IPS-20b (cell line): ENCODE results near the gene SAFB.
"Not testable (repeated sequence)": the region's sequence is repeated elsewhere in the genome, so short reads cannot be mapped to it uniquely, and the experiment has no call there.

Experiments used
- H3K27ac ChIP-seq: one replicate; pipeline ENCODE4 v1.5.1; 2013; ENCODE audit warnings: low read length
- H3K27me3 ChIP-seq: 2 replicates; pipeline ENCODE4 v1.6.1; 2013; ENCODE audit warnings: mild to moderate bottlenecking, low read length, inconsistent platforms; ENCODE audit not compliant: insufficient read depth
- H3K36me3 ChIP-seq: 2 replicates; pipeline ENCODE4 v1.6.1; 2013; ENCODE audit warnings: low read depth, mild to moderate bottlenecking, inconsistent platforms, low read length, moderate library complexity; ENCODE audit not compliant: insufficient read depth
- H3K4me1 ChIP-seq: 2 replicates; pipeline ENCODE4 v1.6.1; 2013; ENCODE audit warnings: mild to moderate bottlenecking, control low read depth, inconsistent platforms, low read length, moderate library complexity; ENCODE audit not compliant: insufficient read depth
- H3K4me3 ChIP-seq: 2 replicates; pipeline ENCODE4 v1.5.1; 2013; ENCODE audit warnings: mild to moderate bottlenecking, low read length, inconsistent platforms
- H3K9ac ChIP-seq: 2 replicates; pipeline ENCODE4 v1.6.1; 2013; ENCODE audit warnings: low read depth, mild to moderate bottlenecking, inconsistent platforms, low read length, moderate library complexity
- H3K9me3 ChIP-seq: 2 replicates; pipeline ENCODE4 v1.6.1; 2013; ENCODE audit warnings: mild to moderate bottlenecking, low read depth, low read length, inconsistent platforms; ENCODE audit not compliant: insufficient read depth

Gene SAFB

DNA sequence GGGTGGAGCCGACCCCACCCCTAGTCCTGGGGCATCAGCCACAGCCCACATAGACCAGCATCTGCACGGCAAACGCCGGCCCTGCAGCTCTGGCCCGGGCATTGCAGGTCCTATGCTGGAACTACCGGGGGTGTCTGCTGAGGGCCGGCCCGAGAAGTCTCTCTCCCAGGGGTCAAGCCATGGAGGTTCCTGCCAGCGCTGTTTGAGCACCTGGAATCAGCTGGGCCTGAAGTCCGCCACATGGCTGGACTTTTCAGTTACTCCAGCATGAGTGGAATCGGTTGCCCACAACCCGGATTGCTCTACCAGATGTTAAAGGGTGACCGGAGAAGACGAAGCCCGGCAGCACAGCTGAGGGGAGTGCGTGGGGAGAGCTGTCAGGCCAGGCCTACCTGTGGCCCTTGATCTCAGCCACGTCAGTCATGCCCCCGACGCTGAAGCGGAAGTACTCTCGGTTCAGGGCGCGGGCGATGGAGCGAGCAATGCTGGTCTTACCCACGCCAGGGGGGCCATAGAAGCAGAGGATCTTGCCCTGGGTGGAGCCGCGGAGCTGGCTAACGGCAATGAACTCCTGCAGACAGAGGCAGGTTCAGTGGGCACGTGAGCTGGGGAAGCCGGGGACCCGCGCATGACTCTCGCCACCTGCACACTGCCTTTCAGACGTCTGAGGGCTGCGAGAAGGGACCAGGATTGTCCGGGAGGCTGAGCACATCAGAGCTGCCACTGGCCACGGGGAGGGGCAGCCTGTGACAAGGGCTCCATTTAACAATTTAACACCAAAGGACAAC is 75.9 kb downstream of the SAFB start:
- Histone ChIP-seq H3K36me3 (peaks cover 76% of the 10 kb centered on the region), H3K27ac (no peak overlapping the region), H3K27me3 (no peaks in the 10 kb centered on the region), H3K4me1 (no peaks in the 10 kb centered on the region), H3K9me3 (no peaks in the 10 kb centered on the region), H3K9ac (no peak overlapping the region), H3K4me3 (no peak overlapping the region)

- peaks cover 76% of the 10 kb centered on the region for H3K36me3 ChIP-seq
- H3K27me3 ChIP-seq, result no peaks in the 10 kb centered on the region
- H3K4me1 ChIP-seq, result no peaks in the 10 kb centered on the region
- H3K9me3 ChIP-seq, result no peaks in the 10 kb centered on the region
- no peak overlapping the region for H3K9ac ChIP-seq
- H3K27ac ChIP-seq, result no peak overlapping the region
- no peak overlapping the region for H3K4me3 ChIP-seq
These were observed 77.7 kb downstream of the SAFB start for GRCh38 chr19:5700455-5701092.

GRCh38 chr19:5702053-5702410 is 79.1 kb downstream of the SAFB start:
- H3K9ac ChIP-seq, H3K9me3 ChIP-seq, H3K4me3 ChIP-seq, H3K27ac ChIP-seq, H3K27me3 ChIP-seq, H3K4me1 ChIP-seq: not testable (repeated sequence)
- peaks cover 76% of the 10 kb centered on the region for H3K36me3 ChIP-seq

GRCh38 chr19:5703819-5704818 is 81.2 kb downstream of the SAFB start:
- Histone ChIP-seq H3K4me1 (no peaks in the 10 kb centered on the region), H3K4me3 (no peak overlapping the region), H3K9ac (no peak overlapping the region), H3K36me3 (peaks cover 76% of the 10 kb centered on the region), H3K27ac (no peak overlapping the region), H3K27me3 (no peaks in the 10 kb centered on the region), H3K9me3 (no peaks in the 10 kb centered on the region)

GRCh38 chr19:5705552-5705951 is 82.7 kb downstream of the SAFB start:
- Histone ChIP-seq H3K27ac (no peak overlapping the region), H3K36me3 (peaks cover 70% of the 10 kb centered on the region), H3K9me3 (no peaks in the 10 kb centered on the region), H3K9ac (no peak overlapping the region), H3K27me3 (no peaks in the 10 kb centered on the region), H3K4me3 (no peak overlapping the region), H3K4me1 (no peaks in the 10 kb centered on the region)

DNA sequence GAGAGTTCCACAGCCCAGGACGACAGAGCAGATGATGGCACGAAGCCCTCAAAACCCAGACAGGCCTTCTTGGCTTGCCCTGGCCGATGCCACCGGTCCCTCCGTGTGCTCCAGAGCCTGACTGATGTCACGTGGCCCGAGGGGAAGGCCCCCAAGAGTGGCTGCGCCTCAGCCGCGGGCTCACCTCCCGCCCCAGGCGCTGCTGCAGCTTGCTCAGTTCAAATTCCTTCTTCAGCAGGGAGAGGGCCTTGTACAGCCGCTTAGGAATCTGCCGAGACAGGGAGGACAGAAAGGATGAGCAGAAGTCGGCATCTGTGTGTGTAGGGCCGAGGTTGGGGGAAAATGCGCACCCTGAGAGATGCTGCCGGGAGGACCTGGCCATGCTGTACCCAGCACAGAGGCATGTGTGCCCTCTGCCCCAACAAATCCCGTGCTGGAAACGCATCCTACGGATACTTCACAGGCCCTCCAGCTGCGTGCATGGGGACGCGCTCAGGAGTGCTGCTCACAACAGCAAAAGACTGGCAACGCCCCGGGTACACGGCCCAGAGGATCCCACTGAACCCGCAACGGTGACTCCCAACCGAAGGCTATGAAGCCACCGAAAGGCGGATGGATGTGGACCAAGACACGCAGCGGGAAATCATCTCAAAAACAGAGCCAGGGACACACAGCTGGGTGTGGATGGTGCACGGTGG is 84.1 kb downstream of the SAFB start:
- Histone ChIP-seq H3K27ac (no peak overlapping the region), H3K36me3 (peaks cover 78% of the 10 kb centered on the region), H3K27me3 (no peaks in the 10 kb centered on the region), H3K9me3 (no peaks in the 10 kb centered on the region), H3K4me3 (no peak overlapping the region), H3K4me1 (no peaks in the 10 kb centered on the region), H3K9ac (no peak overlapping the region)

GRCh38 chr19:5707576-5708575 is 85.0 kb downstream of the SAFB start:
- H3K36me3 ChIP-seq, result peaks cover 86% of the 10 kb centered on the region
- no peaks in the 10 kb centered on the region for H3K9me3 ChIP-seq
- H3K4me3 ChIP-seq, result no peak overlapping the region
- no peak overlapping the region for H3K9ac ChIP-seq
- no peaks in the 10 kb centered on the region for H3K27me3 ChIP-seq
- H3K4me1 ChIP-seq, result no peaks in the 10 kb centered on the region
- no peak overlapping the region for H3K27ac ChIP-seq

GRCh38 chr19:5711025-5711424 is 88.1 kb downstream of the SAFB start:
- Histone ChIP-seq H3K36me3 (peaks cover 74% of the 10 kb centered on the region), H3K4me3 (no peak overlapping the region), H3K27ac (no peak overlapping the region), H3K9me3 (no peaks in the 10 kb centered on the region), H3K9ac (no peak overlapping the region), H3K27me3 (no peaks in the 10 kb centered on the region), H3K4me1 (no peaks in the 10 kb centered on the region)

DNA sequence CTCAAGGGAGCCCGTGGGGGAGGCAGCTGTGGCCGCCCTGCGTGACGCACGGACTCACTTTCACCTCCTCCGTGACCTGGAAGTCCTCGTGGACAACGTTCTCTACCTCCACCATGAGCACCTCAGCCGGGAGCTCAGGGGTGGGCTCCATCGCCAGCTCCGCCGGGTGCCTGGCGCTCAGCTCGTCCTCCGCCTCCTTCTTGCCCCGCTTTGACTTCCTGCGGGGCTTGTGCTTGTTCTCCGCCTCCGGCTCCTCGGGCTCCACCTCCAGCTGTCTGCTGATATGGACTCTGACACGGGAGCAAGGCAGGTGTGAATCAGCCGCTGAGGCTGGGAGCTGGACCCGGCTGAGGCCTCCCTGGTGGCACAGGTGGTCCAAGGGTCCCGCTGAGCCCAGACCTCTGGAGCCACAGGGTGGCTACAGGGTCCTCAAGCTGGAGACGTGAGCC is 88.9 kb downstream of the SAFB start:
- H3K4me1 ChIP-seq, result no peaks in the 10 kb centered on the region
- no peak overlapping the region for H3K4me3 ChIP-seq
- no peaks in the 10 kb centered on the region for H3K27me3 ChIP-seq
- H3K36me3 ChIP-seq, result peaks cover 70% of the 10 kb centered on the region
- no peak overlapping the region for H3K27ac ChIP-seq
- no peaks in the 10 kb centered on the region for H3K9me3 ChIP-seq
- H3K9ac ChIP-seq, result no peak overlapping the region

GRCh38 chr19:5713228-5713627 is 90.3 kb downstream of the SAFB start:
- Histone ChIP-seq H3K4me3 (no peak overlapping the region), H3K27ac (no peak overlapping the region), H3K9me3 (no peaks in the 10 kb centered on the region), H3K9ac (no peak overlapping the region), H3K4me1 (no peaks in the 10 kb centered on the region), H3K36me3 (peaks cover 68% of the 10 kb centered on the region), H3K27me3 (no peaks in the 10 kb centered on the region)
